GM23338 (cell line): ENCODE measurements around the gene KRTAP4-1. TPM values are rescaled to one million over a fixed set of nuclear protein-coding genes. Genes with fewer than 3 reads are reported as not detected.

Experiments
- ATAC-seq: fragments of 200-7000 bp; cut with Tn5 transposase; 3 replicates; pipeline ENCODE4 v1.9.1; 2020
- DNase-seq: peaks from one replicate; pipeline ENCODE4 v3.0.0-alpha.2; 2015; ENCODE audit warnings: low spot score
- H2AFZ ChIP-seq: fragments of 200-600 bp; sonication (generic); 2 replicates; pipeline ENCODE4 v1.8.0; 2016; ENCODE audit warnings: antibody characterized with exemption, mild to moderate bottlenecking, moderate library complexity
- H3F3A ChIP-seq: fragments of 200-600 bp; sonication (generic); replicated peaks from 2 replicates; pipeline ENCODE4 v1.8.0; 2017; ENCODE audit warnings: antibody characterized with exemption, mixed run types, low read depth
- H3K27ac ChIP-seq: fragments of 200-600 bp; sonication (generic); 2 replicates; pipeline ENCODE4 v1.6.1; 2016; ENCODE audit warnings: low read depth
- H3K27me3 ChIP-seq: fragments of 200-600 bp; sonication (generic); 2 replicates; pipeline ENCODE4 v1.8.0; 2016; ENCODE audit warnings: mild to moderate bottlenecking, mixed run types, moderate library complexity; ENCODE audit not compliant: insufficient read depth
- H3K36me3 ChIP-seq: fragments of 200-600 bp; sonication (generic); 2 replicates; pipeline ENCODE4 v1.8.0; 2016; ENCODE audit warnings: mild to moderate bottlenecking; ENCODE audit not compliant: insufficient read depth
- H3K4me1 ChIP-seq: fragments of 200-600 bp; sonication (generic); 2 replicates; pipeline ENCODE4 v1.8.0; 2016; ENCODE audit warnings: mild to moderate bottlenecking, moderate library complexity; ENCODE audit not compliant: insufficient read depth
- H3K4me2 ChIP-seq: fragments of 200-600 bp; sonication (generic); 2 replicates; pipeline ENCODE4 v1.7.1; 2017; ENCODE audit warnings: mixed run types
- H3K4me3 ChIP-seq: fragments of 200-600 bp; sonication (generic); 2 replicates; pipeline ENCODE4 v1.6.1; 2016; ENCODE audit warnings: mixed run types
- H3K79me2 ChIP-seq: fragments of 200-600 bp; sonication (generic); replicated peaks from 2 replicates; pipeline ENCODE4 v1.8.0; 2017; ENCODE audit warnings: mild to moderate bottlenecking; ENCODE audit not compliant: insufficient read depth
- H3K9me2 ChIP-seq: fragments of 200-600 bp; sonication (generic); 2 replicates; pipeline ENCODE4 v1.8.0; 2017; ENCODE audit not compliant: insufficient read depth
- H4K20me1 ChIP-seq: fragments of 200-600 bp; sonication (generic); replicated peaks from 2 replicates; pipeline ENCODE4 v1.8.0; 2017; ENCODE audit warnings: mild to moderate bottlenecking; ENCODE audit not compliant: insufficient read depth
- H3K27ac Mint-ChIP-seq: 2 replicates; pipeline ENCODE4 v1.8.0; 2020; ENCODE audit warnings: inconsistent platforms, mild to moderate bottlenecking, moderate library complexity, mixed read lengths
- H3K27me3 Mint-ChIP-seq: 3 replicates; pipeline ENCODE4 v1.8.0; 2022; ENCODE audit warnings: low read depth, mild to moderate bottlenecking, moderate library complexity, mixed read lengths, inconsistent platforms; ENCODE audit not compliant: insufficient read depth, poor library complexity
- H3K36me3 Mint-ChIP-seq: 3 replicates; pipeline ENCODE4 v1.8.0; 2021; ENCODE audit warnings: low read depth, mild to moderate bottlenecking, inconsistent platforms, moderate library complexity, mixed read lengths
- H3K4me1 Mint-ChIP-seq: 3 replicates; pipeline ENCODE4 v1.8.0; 2020; ENCODE audit warnings: mild to moderate bottlenecking, inconsistent platforms, mixed read lengths
- H3K4me3 Mint-ChIP-seq: 3 replicates; pipeline ENCODE4 v1.8.0; 2021; ENCODE audit warnings: moderate library complexity, mild to moderate bottlenecking, inconsistent platforms, mixed read lengths
- H3K9me3 Mint-ChIP-seq: 3 replicates; pipeline ENCODE4 v1.8.0; 2020; ENCODE audit warnings: moderate library complexity, mild to moderate bottlenecking, inconsistent platforms, mixed read lengths
- CREB1 ChIP-seq: fragments of 250-450 bp; sonication (Bioruptor Pico); IDR thresholded peaks from 2 replicates; pipeline ENCODE4 v1.5.0; 2020; ENCODE audit warnings: low read depth, mild to moderate bottlenecking, moderate library complexity
- EZH2 ChIP-seq: fragments of 200-600 bp; sonication (generic); IDR thresholded peaks from one replicate; pipeline ENCODE4 v1.8.0; 2017; ENCODE audit warnings: antibody characterized with exemption, mild to moderate bottlenecking, low read depth; ENCODE audit not compliant: unreplicated experiment
- EZH2phosphoT487 ChIP-seq: fragments of 200-600 bp; sonication (generic); IDR thresholded peaks from one replicate; pipeline ENCODE4 v1.8.1; 2018; ENCODE audit warnings: antibody characterized with exemption; ENCODE audit not compliant: unreplicated experiment
- JUNB ChIP-seq: IDR thresholded peaks from one replicate; pipeline ENCODE4 v1.6.1; 2016; ENCODE audit warnings: antibody characterized with exemption; ENCODE audit not compliant: unreplicated experiment
- NANOG ChIP-seq: IDR thresholded peaks from 2 replicates; pipeline ENCODE4 v1.6.1; 2016; ENCODE audit warnings: antibody characterized with exemption, borderline replicate concordance
- POLR2AphosphoS5 ChIP-seq: IDR thresholded peaks from 2 replicates; pipeline ENCODE4 v1.6.1; 2016; ENCODE audit warnings: antibody characterized with exemption, low read depth
- STAT1 ChIP-seq: IDR thresholded peaks from one replicate; pipeline ENCODE4 v1.6.1; 2016; ENCODE audit warnings: antibody characterized with exemption; ENCODE audit not compliant: unreplicated experiment
- ZNF114 ChIP-seq: fragments of 250-450 bp; sonication (Bioruptor Pico); IDR thresholded peaks from 2 replicates; pipeline ENCODE4 v1.5.0; 2020; ENCODE audit warnings: mild to moderate bottlenecking, moderate library complexity
- ZNF331 ChIP-seq: fragments of 250-450 bp; sonication (Bioruptor Pico); IDR thresholded peaks from 2 replicates; pipeline ENCODE4 v1.5.0; 2020; ENCODE audit warnings: low read depth, mild to moderate bottlenecking, moderate library complexity
- polyA plus RNA-seq: library from polyadenylated mRNA; unstranded; fragments of >200 nt; fragmentation: Nextera tagmentation; extraction: Ambion mirVana; gene quantifications from 2 replicates; pipeline ENCODE4 v1.2.1, GENCODE V29; 2016
- total RNA-seq: library from RNA; depleted of rRNA; stranded (reverse); fragments of >200 nt; shearing (Covaris generic); gene quantifications from 2 replicates; pipeline ENCODE4 v1.2.3, GENCODE V29; 2014
- TF ChIP-seq, protein P1 (sequence below): IDR thresholded peaks from one replicate; pipeline ENCODE4 v1.6.1; 2018; ENCODE audit warnings: antibody characterized with exemption; ENCODE audit not compliant: unreplicated experiment
- TF ChIP-seq, protein P2 (sequence below): IDR thresholded peaks from 2 replicates; pipeline ENCODE4 v1.6.1; 2016; ENCODE audit warnings: antibody characterized with exemption
- TF ChIP-seq, protein P3 (sequence below), 2 experiments: fragments of 200-600 bp in 1 of 2; sonication (generic) in 1 of 2; conservative IDR thresholded peaks; 2 replicates each; pipeline versions ENCODE4 v1.5.1 to v1.6.1; 2016 to 2017; ENCODE audit warnings: antibody characterized with exemption in 2 of 2, low read depth in 2 of 2, mild to moderate bottlenecking in 2 of 2, moderate library complexity in 1 of 2

Gene KRTAP4-1
- total and polyA plus RNA-seq, 2 experiments from 2014 or later: not detected

DNA sequence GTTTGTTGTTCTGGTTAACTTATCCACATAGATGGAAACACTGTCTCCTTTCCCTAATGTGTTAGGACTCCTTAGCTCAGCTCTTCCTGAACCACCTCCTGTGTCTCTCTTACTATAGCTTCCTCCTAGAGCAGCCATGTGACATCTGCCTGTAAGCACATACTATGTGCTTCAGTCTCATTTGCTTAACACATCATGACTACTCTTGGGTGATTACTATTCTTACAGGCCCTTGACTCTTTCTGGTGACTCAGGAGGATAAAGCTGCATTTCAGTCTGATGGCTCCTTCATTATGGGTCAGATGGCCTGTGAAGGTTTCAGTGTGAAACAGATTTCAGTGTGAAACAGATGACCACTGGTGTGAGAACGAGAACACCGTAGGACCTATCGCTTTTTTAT is 6.4 kb downstream of the KRTAP4-1 start (continued):
- TF ChIP-seq, protein P1, sequence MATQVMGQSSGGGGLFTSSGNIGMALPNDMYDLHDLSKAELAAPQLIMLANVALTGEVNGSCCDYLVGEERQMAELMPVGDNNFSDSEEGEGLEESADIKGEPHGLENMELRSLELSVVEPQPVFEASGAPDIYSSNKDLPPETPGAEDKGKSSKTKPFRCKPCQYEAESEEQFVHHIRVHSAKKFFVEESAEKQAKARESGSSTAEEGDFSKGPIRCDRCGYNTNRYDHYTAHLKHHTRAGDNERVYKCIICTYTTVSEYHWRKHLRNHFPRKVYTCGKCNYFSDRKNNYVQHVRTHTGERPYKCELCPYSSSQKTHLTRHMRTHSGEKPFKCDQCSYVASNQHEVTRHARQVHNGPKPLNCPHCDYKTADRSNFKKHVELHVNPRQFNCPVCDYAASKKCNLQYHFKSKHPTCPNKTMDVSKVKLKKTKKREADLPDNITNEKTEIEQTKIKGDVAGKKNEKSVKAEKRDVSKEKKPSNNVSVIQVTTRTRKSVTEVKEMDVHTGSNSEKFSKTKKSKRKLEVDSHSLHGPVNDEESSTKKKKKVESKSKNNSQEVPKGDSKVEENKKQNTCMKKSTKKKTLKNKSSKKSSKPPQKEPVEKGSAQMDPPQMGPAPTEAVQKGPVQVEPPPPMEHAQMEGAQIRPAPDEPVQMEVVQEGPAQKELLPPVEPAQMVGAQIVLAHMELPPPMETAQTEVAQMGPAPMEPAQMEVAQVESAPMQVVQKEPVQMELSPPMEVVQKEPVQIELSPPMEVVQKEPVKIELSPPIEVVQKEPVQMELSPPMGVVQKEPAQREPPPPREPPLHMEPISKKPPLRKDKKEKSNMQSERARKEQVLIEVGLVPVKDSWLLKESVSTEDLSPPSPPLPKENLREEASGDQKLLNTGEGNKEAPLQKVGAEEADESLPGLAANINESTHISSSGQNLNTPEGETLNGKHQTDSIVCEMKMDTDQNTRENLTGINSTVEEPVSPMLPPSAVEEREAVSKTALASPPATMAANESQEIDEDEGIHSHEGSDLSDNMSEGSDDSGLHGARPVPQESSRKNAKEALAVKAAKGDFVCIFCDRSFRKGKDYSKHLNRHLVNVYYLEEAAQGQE: no peak
- TF ChIP-seq NANOG (no peak), ZNF114 (CRISPR knock-in tag) (no peak), EZH2 (no peak), CREB1 (CRISPR knock-in tag) (no peak), POLR2AphosphoS5 (no peak)
- TF ChIP-seq, protein P2, sequence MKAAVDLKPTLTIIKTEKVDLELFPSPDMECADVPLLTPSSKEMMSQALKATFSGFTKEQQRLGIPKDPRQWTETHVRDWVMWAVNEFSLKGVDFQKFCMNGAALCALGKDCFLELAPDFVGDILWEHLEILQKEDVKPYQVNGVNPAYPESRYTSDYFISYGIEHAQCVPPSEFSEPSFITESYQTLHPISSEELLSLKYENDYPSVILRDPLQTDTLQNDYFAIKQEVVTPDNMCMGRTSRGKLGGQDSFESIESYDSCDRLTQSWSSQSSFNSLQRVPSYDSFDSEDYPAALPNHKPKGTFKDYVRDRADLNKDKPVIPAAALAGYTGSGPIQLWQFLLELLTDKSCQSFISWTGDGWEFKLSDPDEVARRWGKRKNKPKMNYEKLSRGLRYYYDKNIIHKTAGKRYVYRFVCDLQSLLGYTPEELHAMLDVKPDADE: no peak

DNA sequence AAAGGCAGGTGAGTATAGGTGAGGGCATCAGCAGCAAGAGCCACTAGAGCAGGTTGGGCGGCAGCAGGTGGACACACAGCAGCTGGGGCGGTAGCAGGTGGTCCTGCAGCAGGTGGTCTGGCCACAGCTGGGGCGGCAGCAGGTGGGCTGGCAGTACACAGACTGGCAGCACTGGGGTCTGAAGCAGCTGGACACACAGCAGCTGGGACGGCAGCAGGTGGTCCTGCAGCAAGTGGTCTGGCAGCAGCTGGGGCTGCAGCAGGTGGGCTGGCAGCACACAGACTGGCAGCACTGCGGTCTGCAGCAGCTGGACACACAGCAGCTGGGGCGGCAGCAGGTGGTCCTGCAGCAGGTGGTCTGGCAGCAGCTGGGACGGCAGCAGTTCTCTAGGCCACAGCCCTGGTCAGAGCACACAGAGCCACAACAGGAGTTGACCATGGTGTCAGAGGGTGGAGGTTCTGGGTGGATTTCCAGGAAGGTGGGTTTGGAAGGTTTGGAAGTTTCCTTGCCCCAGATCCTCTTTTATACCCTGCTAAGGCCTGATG is 6.9 kb downstream of the KRTAP4-1 start, which contains the start of gene KRTAP4-2:
KRTAP4-2 (minus strand) TSS at position 495 of the 545 bp plus-strand sequence; CDS start at position 438, 57 bp downstream.
- Histone ChIP-seq H2AFZ (no peak within 1 kb of the TSS), H3K79me2 (no peaks in the 10 kb centered on the region), H4K20me1 (no peaks in the 10 kb centered on the region; the same call in 1 of the 2 replicates), H3K27me3 (no peaks in the 10 kb centered on the region), H3K9me2 (no peaks in the 10 kb centered on the region), H3K4me1 (no peaks in the 10 kb centered on the region), H3K27ac (no peak within 1 kb of the TSS), H3F3A (no peaks in the 10 kb centered on the region), H3K4me3 (no peak within 1 kb of the TSS), H3K36me3 (no peaks in the 10 kb centered on the region), H3K4me2 (no peak within 1 kb of the TSS)
- DNase-seq (no peak), ATAC-seq (no peak)
- no peaks in the 10 kb centered on the region for H3K36me3 Mint-ChIP-seq
- H3K27me3 Mint-ChIP-seq: peaks cover 5% of the 10 kb centered on the region
- H3K4me1 Mint-ChIP-seq: no peaks in the 10 kb centered on the region
- H3K9me3 Mint-ChIP-seq: no peaks in the 10 kb centered on the region
- no peak within 1 kb of the TSS for H3K4me3 Mint-ChIP-seq
- H3K27ac Mint-ChIP-seq: no peak within 1 kb of the TSS
- TF ChIP-seq, protein P1: no peak
- no peak for TF ChIP-seq STAT1
- TF ChIP-seq, protein P3, sequence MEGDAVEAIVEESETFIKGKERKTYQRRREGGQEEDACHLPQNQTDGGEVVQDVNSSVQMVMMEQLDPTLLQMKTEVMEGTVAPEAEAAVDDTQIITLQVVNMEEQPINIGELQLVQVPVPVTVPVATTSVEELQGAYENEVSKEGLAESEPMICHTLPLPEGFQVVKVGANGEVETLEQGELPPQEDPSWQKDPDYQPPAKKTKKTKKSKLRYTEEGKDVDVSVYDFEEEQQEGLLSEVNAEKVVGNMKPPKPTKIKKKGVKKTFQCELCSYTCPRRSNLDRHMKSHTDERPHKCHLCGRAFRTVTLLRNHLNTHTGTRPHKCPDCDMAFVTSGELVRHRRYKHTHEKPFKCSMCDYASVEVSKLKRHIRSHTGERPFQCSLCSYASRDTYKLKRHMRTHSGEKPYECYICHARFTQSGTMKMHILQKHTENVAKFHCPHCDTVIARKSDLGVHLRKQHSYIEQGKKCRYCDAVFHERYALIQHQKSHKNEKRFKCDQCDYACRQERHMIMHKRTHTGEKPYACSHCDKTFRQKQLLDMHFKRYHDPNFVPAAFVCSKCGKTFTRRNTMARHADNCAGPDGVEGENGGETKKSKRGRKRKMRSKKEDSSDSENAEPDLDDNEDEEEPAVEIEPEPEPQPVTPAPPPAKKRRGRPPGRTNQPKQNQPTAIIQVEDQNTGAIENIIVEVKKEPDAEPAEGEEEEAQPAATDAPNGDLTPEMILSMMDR (conservative IDR thresholded peaks at IDR 0.05; ENCODE audit: low read depth in 2 of 2): no peak
- TF ChIP-seq POLR2AphosphoS5: no peak
- no peak for TF ChIP-seq JUNB
- TF ChIP-seq ZNF331 (CRISPR knock-in tag): no peak
- TF ChIP-seq CREB1 (CRISPR knock-in tag): no peak
- TF ChIP-seq, protein P2: no peak
- no peak for TF ChIP-seq EZH2phosphoT487
- TF ChIP-seq NANOG: no peak
- no peak for TF ChIP-seq EZH2
- no peak for TF ChIP-seq ZNF114 (CRISPR knock-in tag)
